PC-9 (cell line): ENCODE data around the gene LRG1. TPM values are rescaled to one million over a fixed set of nuclear protein-coding genes. Genes with fewer than 3 reads are reported as not detected.

ENCODE experiments used
- BruUV-seq: library from RNA; stranded (reverse); fragments of 400-500 nt; replicated peaks from 2 replicates; lab custom pipeline; 2021; lab: Mats Ljungman, UMichigan
- CTCF ChIA-PET: fragments of 300-600 bp; sonication (Branson Sonifier 250); formaldehyde crosslinking; loops from one replicate; lab custom pipeline; 2022; ENCODE audit warnings: antibody characterized with exemption; lab: Charles Lee
- POLR2A ChIA-PET: fragments of 300-600 bp; sonication (Branson Sonifier 250); formaldehyde crosslinking; loops from one replicate; lab custom pipeline; 2022; ENCODE audit warnings: antibody characterized with exemption; ENCODE audit not compliant: unreplicated experiment; lab: Charles Lee
- DNase-seq, 2 experiments: peaks; one replicate each; pipeline versions ENCODE4 v3.0.0 to v3.0.0-alpha.2; 2015 to 2022; ENCODE audit warnings: mixed read lengths in 1 of 2
- H2AFZ ChIP-seq: fragments of 200-600 bp; sonication (generic); 2 replicates; pipeline ENCODE4 v1.8.1; 2017; ENCODE audit warnings: antibody characterized with exemption
- H3F3A ChIP-seq: fragments of 200-600 bp; sonication (generic); 2 replicates; pipeline ENCODE4 v1.8.1; 2017; ENCODE audit warnings: antibody characterized with exemption, mild to moderate bottlenecking, low read depth; ENCODE audit not compliant: insufficient read depth
- H3K27ac ChIP-seq: fragments of 200-600 bp; sonication (generic); 2 replicates; pipeline ENCODE4 v1.6.1; 2016; ENCODE audit warnings: mixed run types
- H3K27me3 ChIP-seq: fragments of 200-600 bp; sonication (generic); 2 replicates; pipeline ENCODE4 v1.6.1; 2016; ENCODE audit warnings: low read depth, mixed run types; ENCODE audit not compliant: insufficient read depth
- H3K36me3 ChIP-seq: fragments of 200-600 bp; sonication (generic); 2 replicates; pipeline ENCODE4 v1.6.1; 2016; ENCODE audit warnings: low read depth, mixed run types
- H3K4me1 ChIP-seq: fragments of 200-600 bp; sonication (generic); replicated peaks from 2 replicates; pipeline ENCODE4 v1.6.1; 2016; ENCODE audit warnings: mixed run types; ENCODE audit not compliant: insufficient read depth
- H3K4me2 ChIP-seq: fragments of 200-600 bp; sonication (generic); 2 replicates; pipeline ENCODE4 v1.6.1; 2017; ENCODE audit warnings: mixed run types
- H3K4me3 ChIP-seq: fragments of 200-600 bp; sonication (generic); 2 replicates; pipeline ENCODE4 v1.6.1; 2016; ENCODE audit warnings: mixed run types
- H3K79me2 ChIP-seq: fragments of 200-600 bp; sonication (generic); 2 replicates; pipeline ENCODE4 v1.6.1; 2017; ENCODE audit warnings: low read depth, mixed run types
- H3K9me2 ChIP-seq: fragments of 200-600 bp; sonication (generic); 2 replicates; pipeline ENCODE4 v1.8.1; 2017; ENCODE audit warnings: mild to moderate bottlenecking; ENCODE audit not compliant: insufficient read depth
- H3K9me3 ChIP-seq: fragments of 200-600 bp; sonication (generic); 2 replicates; pipeline ENCODE4 v1.8.1; 2016; ENCODE audit warnings: low read depth; ENCODE audit not compliant: insufficient read depth
- H4K20me1 ChIP-seq: fragments of 200-600 bp; sonication (generic); 2 replicates; pipeline ENCODE4 v1.8.1; 2017; ENCODE audit not compliant: insufficient read depth
- EZH2 ChIP-seq: fragments of 200-600 bp; sonication (generic); IDR thresholded peaks from 2 replicates; pipeline ENCODE4 v1.8.0; 2017; ENCODE audit warnings: antibody characterized with exemption, low read depth
- intact Hi-C: fragments of 100-400 bp; cut with micrococcal nuclease; formaldehyde crosslinking; loops from one replicate; pipeline ENCODE4 v1.10.0; 2022; ENCODE audit not compliant: unreplicated experiment
- total RNA-seq: library from RNA; stranded (reverse); gene quantifications from 2 replicates; pipeline ENCODE4 v1.2.3, GENCODE V29; 2021
- TF ChIP-seq, protein P1 (sequence below): fragments of 200-600 bp; sonication (generic); conservative IDR thresholded peaks from 2 replicates; pipeline ENCODE4 v1.6.1; 2017; ENCODE audit warnings: mixed run types, antibody characterized with exemption, mild to moderate bottlenecking, moderate library complexity

LRG1 gene
- total RNA-seq, 1 experiment from 2014 or later: 25.6 TPM

DNA sequence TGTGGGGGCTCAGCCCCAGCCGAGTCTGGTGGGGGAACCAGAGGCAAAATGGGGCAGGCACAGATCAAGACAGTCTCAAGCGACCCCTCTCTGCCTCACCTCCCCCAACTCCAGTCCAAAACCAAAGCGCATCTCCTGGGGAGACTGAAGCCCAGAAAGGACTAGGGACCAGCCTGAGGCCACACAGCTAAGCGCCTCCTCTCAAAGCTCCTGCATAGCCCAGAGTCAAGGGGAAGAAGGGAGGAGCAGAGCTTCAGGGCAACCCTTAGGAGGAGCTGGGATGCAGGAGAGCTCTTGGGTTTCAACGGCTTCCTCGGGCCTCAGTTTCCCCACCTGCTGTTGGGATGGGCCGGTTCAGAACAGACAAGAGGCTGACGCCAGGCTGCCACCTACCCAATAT, 39.6 kb upstream of the LRG1 start:
- intact Hi-C loops: loop anchor here (5.0 kb wide), 1 partner anchor 53 kb away; no protein-coding TSS in a partner anchor
- no peak overlapping the region for H2AFZ ChIP-seq
- H3K27ac ChIP-seq: no peak overlapping the region
- H3K9me2 ChIP-seq: no peaks in the 10 kb centered on the region
- peaks cover 14% of the 10 kb centered on the region for H3K4me1 ChIP-seq
- no peaks in the 10 kb centered on the region for H3K79me2 ChIP-seq
- H4K20me1 ChIP-seq: no peaks in the 10 kb centered on the region
- peaks cover 21% of the 10 kb centered on the region; the same call in 1 of the 2 replicates for H3F3A ChIP-seq
- no peak for TF ChIP-seq EZH2
- TF ChIP-seq, protein P1, sequence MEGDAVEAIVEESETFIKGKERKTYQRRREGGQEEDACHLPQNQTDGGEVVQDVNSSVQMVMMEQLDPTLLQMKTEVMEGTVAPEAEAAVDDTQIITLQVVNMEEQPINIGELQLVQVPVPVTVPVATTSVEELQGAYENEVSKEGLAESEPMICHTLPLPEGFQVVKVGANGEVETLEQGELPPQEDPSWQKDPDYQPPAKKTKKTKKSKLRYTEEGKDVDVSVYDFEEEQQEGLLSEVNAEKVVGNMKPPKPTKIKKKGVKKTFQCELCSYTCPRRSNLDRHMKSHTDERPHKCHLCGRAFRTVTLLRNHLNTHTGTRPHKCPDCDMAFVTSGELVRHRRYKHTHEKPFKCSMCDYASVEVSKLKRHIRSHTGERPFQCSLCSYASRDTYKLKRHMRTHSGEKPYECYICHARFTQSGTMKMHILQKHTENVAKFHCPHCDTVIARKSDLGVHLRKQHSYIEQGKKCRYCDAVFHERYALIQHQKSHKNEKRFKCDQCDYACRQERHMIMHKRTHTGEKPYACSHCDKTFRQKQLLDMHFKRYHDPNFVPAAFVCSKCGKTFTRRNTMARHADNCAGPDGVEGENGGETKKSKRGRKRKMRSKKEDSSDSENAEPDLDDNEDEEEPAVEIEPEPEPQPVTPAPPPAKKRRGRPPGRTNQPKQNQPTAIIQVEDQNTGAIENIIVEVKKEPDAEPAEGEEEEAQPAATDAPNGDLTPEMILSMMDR: no peak
- H3K27me3 ChIP-seq: peaks cover 10% of the 10 kb centered on the region; the same call in 1 of the 2 replicates
- POLR2A ChIA-PET: no interaction called here
- no peak for DNase-seq
- no TSS peak for BruUV-seq
- no peaks in the 10 kb centered on the region for H3K36me3 ChIP-seq
- H3K9me3 ChIP-seq: no peaks in the 10 kb centered on the region
- no peak overlapping the region for H3K4me2 ChIP-seq
- CTCF ChIA-PET: no interaction called here
- no peak overlapping the region for H3K4me3 ChIP-seq

DNA sequence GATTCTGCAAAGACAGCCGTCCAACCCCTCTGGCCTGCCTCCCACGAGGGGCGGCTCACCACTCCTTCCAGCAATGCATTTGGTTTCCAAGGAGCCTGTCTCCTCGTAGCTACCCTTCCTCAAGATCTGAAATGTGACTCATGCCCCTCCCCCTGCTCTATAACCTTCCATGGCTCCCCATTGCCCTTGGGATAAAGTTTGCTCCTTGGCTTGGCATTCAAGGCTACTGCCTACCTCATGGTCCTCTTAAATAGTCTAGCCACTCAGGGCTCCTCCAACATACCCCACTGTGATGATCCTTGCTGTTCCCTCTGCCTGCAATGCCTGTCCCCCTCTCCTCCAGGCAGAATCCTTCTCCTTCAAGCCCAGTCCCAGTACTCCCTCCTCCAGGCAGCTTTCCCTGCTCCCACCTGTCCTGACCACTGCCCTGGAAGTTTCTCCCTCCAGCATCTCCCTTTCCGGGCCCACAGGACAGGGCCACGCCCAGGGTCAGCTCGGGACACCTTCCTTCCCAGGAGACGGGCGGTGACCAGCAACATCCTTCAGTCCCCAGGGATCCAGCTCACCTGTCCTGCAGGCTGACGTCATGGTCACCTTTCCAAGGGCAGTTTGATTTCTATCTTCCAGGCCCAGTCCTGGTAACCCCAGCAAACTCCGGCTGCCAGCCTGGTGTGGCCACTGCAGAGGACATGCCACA, 38.9 kb upstream of the LRG1 start:
- peaks cover 15% of the 10 kb centered on the region for H3K4me1 ChIP-seq
- POLR2A ChIA-PET: no interaction called here

DNA sequence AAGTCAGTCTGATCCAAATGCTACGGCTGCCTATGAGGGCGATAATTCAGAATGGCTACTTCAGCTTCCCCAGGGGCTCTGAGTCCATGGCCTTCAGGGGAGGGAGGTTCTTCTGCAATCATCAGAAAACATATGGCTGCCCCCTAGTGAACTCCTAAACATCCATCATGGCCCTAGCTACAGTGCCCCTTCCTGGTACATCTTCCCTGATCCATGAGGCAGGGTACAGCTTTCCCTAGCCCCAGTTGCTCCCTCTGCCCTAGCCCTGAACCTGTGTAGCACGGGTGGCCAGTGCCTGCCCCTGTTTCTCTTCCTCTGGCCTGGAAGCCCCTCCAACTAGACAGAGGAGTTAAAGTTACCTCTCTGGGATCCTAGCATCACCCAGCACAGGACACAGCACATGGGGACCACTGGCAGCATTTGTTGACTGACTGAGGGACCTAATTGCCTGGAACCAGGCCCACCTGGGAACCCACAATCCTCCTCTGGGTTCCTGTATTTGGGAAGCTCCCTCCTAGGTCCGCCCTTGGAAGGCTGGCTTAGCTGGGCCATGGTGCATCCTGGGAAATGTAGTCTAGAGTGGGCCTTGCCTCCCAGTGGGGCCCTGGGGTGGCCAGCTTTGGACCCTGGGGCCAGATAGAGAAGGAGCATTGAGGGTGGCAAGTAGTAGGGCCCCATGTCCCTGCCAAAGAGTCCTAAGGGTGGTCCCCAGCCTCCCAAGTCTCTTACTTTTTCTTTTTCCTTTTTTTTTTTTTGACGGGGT, 37.4 kb upstream of the LRG1 start:
- Histone ChIP-seq H3K4me1 (peaks cover 15% of the 10 kb centered on the region), H3F3A (peaks cover 13% of the 10 kb centered on the region; the same call in 1 of the 2 replicates), H3K36me3 (no peaks in the 10 kb centered on the region), H3K4me3 (no peak overlapping the region), H3K9me3 (no peaks in the 10 kb centered on the region), H4K20me1 (no peaks in the 10 kb centered on the region), H3K27me3 (peaks cover 9% of the 10 kb centered on the region; the same call in 1 of the 2 replicates), H2AFZ (no peak overlapping the region), H3K79me2 (no peaks in the 10 kb centered on the region), H3K27ac (no peak overlapping the region), H3K9me2 (no peaks in the 10 kb centered on the region), H3K4me2 (no peak overlapping the region)
- no TSS peak for BruUV-seq
- ChIA-PET CTCF (no interaction called here), POLR2A (no interaction called here)
- no peak for DNase-seq
- intact Hi-C loops: loop anchor here (5.0 kb wide), 1 partner anchor 55 kb away; no protein-coding TSS in a partner anchor
- TF ChIP-seq, protein P1: no peak
- no peak for TF ChIP-seq EZH2

More for the DNA sequence above, 38.9 kb upstream of the LRG1 start:
- Histone ChIP-seq H3K36me3 (no peaks in the 10 kb centered on the region), H3K79me2 (no peaks in the 10 kb centered on the region), H3K27me3 (peaks cover 9% of the 10 kb centered on the region; the same call in 1 of the 2 replicates), H3K4me2 (no peak overlapping the region), H3K4me3 (no peak overlapping the region), H3K27ac (no peak overlapping the region), H4K20me1 (no peaks in the 10 kb centered on the region), H3F3A (peaks cover 21% of the 10 kb centered on the region; the same call in 1 of the 2 replicates), H2AFZ (no peak overlapping the region), H3K9me2 (no peaks in the 10 kb centered on the region), H3K9me3 (no peaks in the 10 kb centered on the region)
- peak in 1 of 2 experiments; percentile 31 for DNase-seq
- no peak for TF ChIP-seq EZH2
- TF ChIP-seq, protein P1: no peak
- CTCF ChIA-PET: interaction anchor here (0.6 kb wide), 1 partner anchor 57 kb away, joined by 4 read pairs; no protein-coding TSS in a partner anchor
- no TSS peak for BruUV-seq
- intact Hi-C loops: loop anchor here (5.0 kb wide), 1 partner anchor 54 kb away; no protein-coding TSS in a partner anchor
